ENCODE measurements around the gene OMP.

Gene OMP

GRCh38 chr11:77084581-77085191 is 18.0 kb upstream of the OMP start:
- TF ChIP-seq POLR2AphosphoS5 (IDR thresholded peaks at IDR 0.05; ENCODE audit: low read depth, low read length) (no peak), POLR2A (IDR thresholded peaks at IDR 0.05; ENCODE audit: low read depth, low read length) (no peak), SPI1 (IDR thresholded peaks at IDR 0.05; ENCODE audit: low read depth, low read length) (no peak), TAF1 (IDR thresholded peaks at IDR 0.05; ENCODE audit: low read depth, low read length) (no peak), PAX5 (IDR thresholded peaks at IDR 0.05; ENCODE audit: insufficient read depth, low read length, severe bottlenecking) (no peak), POU2F2 (IDR thresholded peaks at IDR 0.05; ENCODE audit: low read depth, low read length) (no peak)
- FAIRE-seq (no peak), DNase-seq (ENCODE audit: insufficient read length, low spot score) (no peak)

GRCh38 chr11:77085652-77086051 is 17.0 kb upstream of the OMP start:
- TF ChIP-seq POLR2A (IDR thresholded peaks at IDR 0.05; ENCODE audit: low read depth, low read length): no peak
- TF ChIP-seq POU2F2 (IDR thresholded peaks at IDR 0.05; ENCODE audit: low read depth, low read length): no peak
- TF ChIP-seq SPI1 (IDR thresholded peaks at IDR 0.05; ENCODE audit: low read depth, low read length): no peak
- no peak for TF ChIP-seq PAX5 (IDR thresholded peaks at IDR 0.05; ENCODE audit: insufficient read depth, low read length, severe bottlenecking)
- DNase-seq (ENCODE audit: insufficient read length, low spot score) (no peak), FAIRE-seq (no peak)

- no peak for DNase-seq (ENCODE audit: insufficient read length, low spot score)
- FAIRE-seq: no peak
- no peak for TF ChIP-seq POU2F2 (IDR thresholded peaks at IDR 0.05; ENCODE audit: low read depth, low read length)
- TF ChIP-seq SPI1 (IDR thresholded peaks at IDR 0.05; ENCODE audit: low read depth, low read length): no peak
- TF ChIP-seq PAX5 (IDR thresholded peaks at IDR 0.05; ENCODE audit: insufficient read depth, low read length, severe bottlenecking): no peak
- TF ChIP-seq POLR2A (IDR thresholded peaks at IDR 0.05; ENCODE audit: low read depth, low read length): no peak
- TF ChIP-seq POLR2AphosphoS5 (IDR thresholded peaks at IDR 0.05; ENCODE audit: low read depth, low read length): no peak
- no peak for TF ChIP-seq TAF1 (IDR thresholded peaks at IDR 0.05; ENCODE audit: low read depth, low read length)
Observed at GRCh38 chr11:77086521-77087472, 15.8 kb upstream of the OMP start.

GRCh38 chr11:77087723-77088225 is 14.9 kb upstream of the OMP start:
- DNase-seq (ENCODE audit: insufficient read length, low spot score) (no peak), FAIRE-seq (no peak)
- TF ChIP-seq POLR2A (IDR thresholded peaks at IDR 0.05; ENCODE audit: low read depth, low read length): no peak

- DNase-seq (ENCODE audit: insufficient read length, low spot score): no peak
- no peak for TF ChIP-seq POLR2A (IDR thresholded peaks at IDR 0.05; ENCODE audit: low read depth, low read length)
- no peak for TF ChIP-seq POLR2AphosphoS5 (IDR thresholded peaks at IDR 0.05; ENCODE audit: low read depth, low read length)
- TF ChIP-seq POU2F2 (IDR thresholded peaks at IDR 0.05; ENCODE audit: low read depth, low read length): no peak
- no peak for TF ChIP-seq TAF1 (IDR thresholded peaks at IDR 0.05; ENCODE audit: low read depth, low read length)
- no peak for TF ChIP-seq PAX5 (IDR thresholded peaks at IDR 0.05; ENCODE audit: insufficient read depth, low read length, severe bottlenecking)
- no peak for TF ChIP-seq SPI1 (IDR thresholded peaks at IDR 0.05; ENCODE audit: low read depth, low read length)
- FAIRE-seq: no peak
Observed at GRCh38 chr11:77088236-77089003, 14.2 kb upstream of the OMP start.

- no peak for TF ChIP-seq POU2F2 (IDR thresholded peaks at IDR 0.05; ENCODE audit: low read depth, low read length)
- no peak for TF ChIP-seq TAF1 (IDR thresholded peaks at IDR 0.05; ENCODE audit: low read depth, low read length)
- TF ChIP-seq PAX5 (IDR thresholded peaks at IDR 0.05; ENCODE audit: insufficient read depth, low read length, severe bottlenecking): no peak
- no peak for TF ChIP-seq POLR2AphosphoS5 (IDR thresholded peaks at IDR 0.05; ENCODE audit: low read depth, low read length)
- TF ChIP-seq POLR2A (IDR thresholded peaks at IDR 0.05; ENCODE audit: low read depth, low read length): no peak
- TF ChIP-seq SPI1 (IDR thresholded peaks at IDR 0.05; ENCODE audit: low read depth, low read length): no peak
- no peak for DNase-seq (ENCODE audit: insufficient read length, low spot score)
- no peak for FAIRE-seq
Observed at GRCh38 chr11:77089004-77089545, 13.6 kb upstream of the OMP start.

- TF ChIP-seq SPI1 (IDR thresholded peaks at IDR 0.05; ENCODE audit: low read depth, low read length) (no peak), POLR2AphosphoS5 (IDR thresholded peaks at IDR 0.05; ENCODE audit: low read depth, low read length) (no peak), TAF1 (IDR thresholded peaks at IDR 0.05; ENCODE audit: low read depth, low read length) (no peak), POLR2A (IDR thresholded peaks at IDR 0.05; ENCODE audit: low read depth, low read length) (no peak), POU2F2 (IDR thresholded peaks at IDR 0.05; ENCODE audit: low read depth, low read length) (no peak), PAX5 (IDR thresholded peaks at IDR 0.05; ENCODE audit: insufficient read depth, low read length, severe bottlenecking) (no peak)
- FAIRE-seq: no peak
Observed at GRCh38 chr11:77090046-77090372, 12.6 kb upstream of the OMP start.

GRCh38 chr11:77090373-77091111 is 12.1 kb upstream of the OMP start:
- no peak for DNase-seq (ENCODE audit: insufficient read length, low spot score)
- TF ChIP-seq SPI1 (IDR thresholded peaks at IDR 0.05; ENCODE audit: low read depth, low read length) (no peak), POLR2AphosphoS5 (IDR thresholded peaks at IDR 0.05; ENCODE audit: low read depth, low read length) (no peak), POU2F2 (IDR thresholded peaks at IDR 0.05; ENCODE audit: low read depth, low read length) (no peak), TAF1 (IDR thresholded peaks at IDR 0.05; ENCODE audit: low read depth, low read length) (no peak), POLR2A (IDR thresholded peaks at IDR 0.05; ENCODE audit: low read depth, low read length) (no peak), PAX5 (IDR thresholded peaks at IDR 0.05; ENCODE audit: insufficient read depth, low read length, severe bottlenecking) (no peak)
- FAIRE-seq: no peak

More at GRCh38 chr11:77090046-77090372, 12.6 kb upstream of the OMP start:
- DNase-seq (ENCODE audit: insufficient read length, low spot score): no peak

All from GM12891 (cell line).